ENCODE data around the gene DDHD1.
"Not testable (repeated sequence)": the region's sequence is repeated elsewhere in the genome, so short reads cannot be mapped to it uniquely, and the experiment has no call there.

The DDHD1 gene

DNA sequence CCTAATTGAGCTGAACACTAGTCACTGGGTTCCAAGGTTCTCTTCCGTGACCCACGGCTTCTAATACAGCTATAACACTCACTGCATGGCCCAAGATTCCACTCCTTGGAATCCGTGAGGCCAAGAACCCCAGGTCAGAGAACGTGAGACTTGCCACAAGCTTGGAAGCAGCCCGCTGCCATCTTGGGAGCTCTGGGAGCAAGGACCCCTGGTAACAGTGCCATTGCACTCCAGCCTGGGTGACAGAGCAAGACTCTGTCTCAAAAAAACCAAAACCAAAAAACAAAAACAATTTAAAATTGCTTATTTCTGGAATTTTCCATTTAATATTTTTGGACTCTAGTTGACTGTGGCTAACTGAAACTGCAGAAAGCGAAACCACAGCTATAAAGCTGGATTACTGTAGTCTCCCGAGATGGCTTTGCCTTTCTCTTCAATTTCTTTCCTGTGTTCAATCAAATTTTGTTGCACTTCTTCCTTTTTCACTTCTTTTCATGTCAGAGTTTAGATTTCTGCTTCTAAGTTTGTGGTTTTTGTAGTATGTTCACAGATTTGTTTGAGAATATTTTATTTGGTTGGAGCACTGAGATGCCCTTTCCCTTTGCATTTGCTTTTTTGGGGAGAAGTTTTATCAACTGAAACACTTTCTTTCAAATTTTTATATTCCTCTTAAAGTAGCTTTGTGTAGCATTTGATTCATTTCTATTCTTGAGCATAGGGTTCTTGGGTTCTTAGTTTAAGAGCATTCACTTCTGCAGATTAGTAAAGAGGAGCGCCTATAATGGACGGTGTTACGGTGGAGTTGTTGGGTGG is 44.6 kb downstream of the DDHD1 start:
- no peak for DNase-seq (ENCODE audit: low read depth)

DNA sequence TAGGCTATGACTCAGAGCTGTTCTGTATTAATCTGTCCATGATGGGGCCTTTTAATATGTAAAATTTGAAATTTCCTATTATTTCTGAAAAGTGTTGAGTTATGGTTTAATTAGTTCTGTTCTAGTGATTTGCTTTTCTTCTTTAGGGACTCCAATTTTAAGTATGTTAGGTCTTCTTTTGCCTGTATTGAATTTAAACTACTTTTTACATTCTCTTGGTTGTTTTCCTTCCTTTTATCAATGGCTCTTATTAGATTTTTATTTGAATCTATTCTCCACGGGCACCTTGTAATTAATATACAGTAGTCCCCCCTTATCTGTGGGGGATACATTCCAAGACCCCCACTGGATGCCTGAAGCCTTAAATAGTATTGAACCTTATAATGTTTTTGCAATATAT is 46.4 kb downstream of the DDHD1 start:
- no peak for DNase-seq (ENCODE audit: low read depth)

DNA sequence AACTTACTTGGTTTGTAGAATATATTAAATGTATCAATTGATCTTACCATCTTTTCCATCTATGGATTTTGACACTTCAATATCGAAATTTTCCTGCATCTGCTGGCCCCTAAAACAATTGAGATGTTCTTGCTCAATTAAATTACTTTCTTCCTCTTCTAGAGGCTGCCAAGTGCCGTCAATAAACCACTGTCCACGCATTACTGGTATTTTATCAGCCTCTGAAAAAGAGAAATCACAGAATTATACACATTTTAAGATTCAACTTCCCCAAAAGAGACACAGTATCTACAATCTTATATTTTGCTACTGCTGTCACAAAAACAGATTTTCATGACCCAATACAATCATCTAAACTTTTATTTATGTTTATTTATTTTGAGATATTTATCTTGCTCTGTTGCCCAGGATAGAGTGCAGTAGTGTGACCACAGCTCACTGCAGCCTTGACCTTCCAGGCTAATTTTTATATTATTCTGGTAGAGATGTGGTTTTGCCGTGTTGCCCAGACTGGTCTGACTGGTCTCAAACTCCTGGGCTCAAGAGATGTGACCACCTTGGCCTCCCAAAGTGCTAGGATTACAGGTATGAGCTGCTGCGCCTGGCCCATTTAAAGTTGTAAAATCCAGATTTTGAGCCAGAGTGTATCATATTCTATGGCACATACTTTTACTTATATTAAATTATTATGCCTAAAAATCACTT is 49.3 kb downstream of the DDHD1 start:
- DNase-seq (ENCODE audit: low read depth) = no peak

DNA sequence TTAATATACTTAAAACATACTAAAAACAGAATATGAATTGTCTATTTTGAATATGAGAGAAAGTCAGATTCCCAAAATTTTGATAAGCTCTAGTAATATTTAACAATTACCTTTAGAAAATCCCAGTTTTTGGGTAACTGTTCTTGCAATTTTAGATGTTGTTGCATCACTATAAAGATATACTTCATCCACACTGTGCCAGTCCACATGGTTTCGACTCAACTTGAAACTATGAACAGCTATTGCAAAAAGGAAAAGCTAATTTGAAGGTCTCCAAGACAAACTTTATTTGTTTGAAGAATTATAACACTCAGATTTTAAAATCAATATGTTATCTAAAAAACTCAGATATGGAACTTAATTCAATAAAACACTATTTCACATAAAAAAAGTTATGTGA is 59.9 kb downstream of the DDHD1 start:
- DNase-seq (ENCODE audit: low read depth) = no peak

DNA sequence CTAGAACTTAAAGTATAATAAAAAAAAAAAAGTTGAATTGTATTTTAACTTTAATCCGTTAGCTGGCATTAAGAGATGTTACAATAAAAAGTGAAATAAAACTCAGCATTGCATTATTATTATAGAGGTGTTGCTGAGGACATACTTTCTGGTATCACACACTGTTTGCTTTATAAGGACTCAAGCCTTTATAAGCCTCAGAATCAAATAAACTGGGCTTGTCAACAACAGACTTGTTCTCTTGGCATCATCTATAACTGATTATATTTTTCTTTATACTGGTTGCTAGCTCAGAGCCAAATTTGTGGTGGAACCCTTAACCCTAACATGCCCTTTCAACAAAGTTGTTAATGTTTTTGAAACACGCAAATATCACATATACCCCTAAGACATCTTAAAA is 62.3 kb downstream of the DDHD1 start:
- no peak for DNase-seq (ENCODE audit: low read depth)

DNA sequence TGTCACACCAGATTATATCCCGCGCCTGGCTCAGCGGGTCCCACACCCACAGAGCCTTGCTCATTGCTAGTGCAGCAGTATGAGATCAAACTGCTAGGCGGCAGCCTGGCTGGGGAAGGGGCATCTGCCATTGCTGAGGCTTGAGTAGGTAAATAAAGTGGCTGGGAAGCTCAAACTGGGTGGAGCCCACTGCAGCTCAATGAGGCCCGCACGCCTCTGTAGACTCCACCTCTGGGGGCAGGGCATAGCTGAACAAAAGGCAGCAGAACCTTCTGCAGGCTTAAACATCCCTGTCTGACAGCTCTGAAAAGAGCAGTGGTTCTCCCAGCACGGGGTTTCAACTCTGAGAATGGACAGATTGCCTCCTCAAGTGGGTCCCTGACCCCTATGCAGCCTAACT is 68.2 kb downstream of the DDHD1 start:
- not testable (repeated sequence) for DNase-seq (ENCODE audit: low read depth)

DNA sequence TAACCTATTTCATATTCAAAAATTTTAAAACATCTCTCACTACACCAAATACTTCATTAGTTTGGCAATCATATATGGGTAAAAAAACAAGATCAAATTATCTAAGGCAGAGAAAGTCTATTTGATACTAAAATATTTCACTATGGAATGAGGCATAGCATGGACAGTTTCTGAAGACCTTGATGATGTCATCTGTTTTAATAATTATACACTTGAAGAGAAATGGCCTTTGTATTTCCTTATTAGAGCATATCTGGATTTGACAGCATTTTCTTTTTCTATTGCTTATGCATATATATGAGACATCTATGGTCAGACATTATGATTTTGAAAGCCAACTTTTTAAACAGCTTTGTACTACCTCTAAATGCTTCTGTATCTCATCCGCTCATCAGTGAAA is 88.6 kb downstream of the DDHD1 start:
- DNase-seq (ENCODE audit: low read depth) = no peak

DNA sequence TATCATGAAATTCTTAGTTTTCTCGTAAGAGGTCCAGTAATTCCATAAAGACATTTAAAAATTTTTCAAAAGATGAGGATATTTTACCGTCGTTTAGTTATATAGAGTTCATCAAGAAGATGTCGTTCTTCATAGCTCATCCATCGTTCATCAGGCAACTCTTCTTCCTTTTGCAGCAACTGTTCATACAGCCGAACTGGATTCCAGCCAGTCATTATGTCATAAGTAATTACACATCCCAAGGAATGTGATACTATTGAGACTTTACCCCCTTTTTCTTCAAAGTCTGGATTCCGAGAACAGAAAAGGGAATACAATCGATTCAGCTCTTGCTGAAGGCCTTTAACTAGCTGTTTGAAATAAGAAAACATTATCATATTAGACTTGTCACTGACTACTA is 90.3 kb downstream of the DDHD1 start:
- no peak for DNase-seq (ENCODE audit: low read depth)

DNA sequence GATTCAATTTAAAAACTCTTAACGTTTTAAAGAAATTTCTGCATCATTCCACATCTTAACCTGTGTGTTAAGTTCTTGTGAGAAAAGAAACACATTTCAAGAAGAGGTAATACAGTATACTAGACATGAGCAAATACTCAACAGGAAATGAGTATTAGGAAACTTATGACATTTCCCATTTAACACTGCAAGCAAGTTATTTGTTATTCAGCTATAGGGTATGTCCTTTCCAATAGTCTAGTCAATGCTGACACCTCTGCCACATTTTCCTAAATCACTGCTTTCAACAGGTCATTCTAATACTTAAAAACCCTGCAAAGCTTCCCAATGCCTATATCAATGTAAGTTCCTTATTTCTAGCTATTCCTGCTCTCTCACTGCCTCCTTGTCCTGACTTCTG is 93.1 kb downstream of the DDHD1 start:
- DNase-seq (ENCODE audit: low read depth) = no peak

DNA sequence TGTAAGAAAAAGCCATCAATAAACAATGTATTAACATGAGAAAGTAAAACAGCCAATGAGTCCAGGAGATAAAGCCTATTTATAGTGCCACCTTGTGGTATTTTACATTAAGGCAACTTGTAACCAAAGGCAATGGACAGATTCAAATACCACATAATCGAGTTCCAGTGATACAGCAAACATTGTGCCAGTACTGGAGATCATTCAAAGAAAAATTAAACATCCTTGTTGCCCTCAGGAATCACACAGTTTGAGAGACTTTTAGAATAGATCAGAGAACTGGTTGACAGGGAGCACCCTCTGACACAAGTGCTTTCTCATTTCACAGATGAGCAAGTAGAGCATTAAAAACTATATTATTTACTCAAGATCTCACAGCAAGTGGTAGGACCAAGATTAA is 98.1 kb downstream of the DDHD1 start:
- no peak for DNase-seq (ENCODE audit: low read depth)

DNA sequence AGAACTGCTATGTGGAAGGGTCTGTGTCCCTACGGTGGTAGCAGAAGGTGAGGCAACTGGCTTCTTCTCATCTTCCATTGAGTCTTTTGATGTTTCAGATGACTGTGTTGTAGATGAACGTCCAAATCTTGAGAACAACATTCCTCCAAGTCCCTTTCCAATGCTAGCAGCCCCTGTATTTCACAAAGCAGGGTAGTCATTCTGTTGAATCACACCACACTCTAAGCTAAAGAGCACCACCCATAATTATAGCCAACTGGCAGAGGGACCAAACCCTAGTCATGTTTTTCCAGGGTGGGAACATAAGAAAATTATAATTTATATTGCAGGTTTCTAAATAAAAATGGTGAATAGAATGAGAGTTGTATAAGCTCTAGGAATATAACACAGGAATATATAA is 98.7 kb downstream of the DDHD1 start:
- DNase-seq (ENCODE audit: low read depth) = no peak

DNA sequence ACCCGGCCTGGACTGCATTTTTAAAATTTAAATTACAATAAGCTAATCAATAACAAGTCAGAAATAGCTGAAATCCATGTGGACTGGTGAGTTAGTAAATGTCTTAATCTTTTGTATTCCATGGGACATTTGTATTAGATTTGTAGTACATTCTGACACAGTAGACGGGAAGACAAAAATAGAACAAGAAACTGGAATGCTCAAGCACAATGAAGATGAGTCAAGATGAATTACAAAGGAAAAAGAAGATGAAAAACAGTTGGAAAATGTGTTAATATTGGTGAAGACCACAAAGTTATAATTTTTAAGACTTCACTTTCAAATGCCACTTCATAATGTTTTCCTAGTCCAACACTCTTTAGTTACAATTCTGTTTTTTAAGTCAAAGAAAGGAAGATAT is 104.5 kb downstream of the DDHD1 start:
- no peak for DNase-seq (ENCODE audit: low read depth)

DNA sequence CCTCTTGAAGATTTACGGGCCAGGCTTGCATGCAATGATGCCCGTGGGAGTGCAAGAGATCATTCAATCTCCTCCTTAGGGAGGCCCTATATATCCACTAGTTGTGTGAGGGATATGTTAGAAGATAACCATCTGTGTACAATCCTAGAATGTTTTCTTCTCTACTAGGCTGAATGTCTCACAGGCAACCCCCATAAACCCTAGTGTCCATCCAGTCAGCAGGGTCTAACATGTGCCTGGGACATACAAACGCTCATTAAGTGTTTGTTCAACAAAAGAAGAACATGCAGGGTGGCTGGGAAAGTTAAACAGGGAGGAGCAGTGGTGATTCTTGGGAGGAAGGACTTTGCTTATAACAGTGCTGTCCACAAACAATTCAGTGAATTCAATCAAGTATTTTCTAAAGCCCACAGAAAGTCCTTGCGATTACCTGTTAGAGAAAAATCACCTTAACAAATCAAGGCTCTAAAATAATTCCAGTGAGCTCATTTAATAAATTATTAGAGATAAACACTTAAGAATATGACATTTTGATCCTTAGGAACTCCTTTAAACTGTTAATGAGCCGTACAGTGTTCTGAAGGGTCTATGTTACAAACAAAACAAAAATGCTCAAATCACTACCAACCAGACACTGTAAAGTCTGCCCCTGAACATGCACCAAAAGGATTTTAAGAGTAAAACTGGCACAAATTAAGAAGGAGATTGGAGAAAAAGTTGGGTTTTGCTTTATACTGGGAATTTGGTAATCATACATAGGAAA is 105.6 kb downstream of the DDHD1 start:
- no peak for DNase-seq (ENCODE audit: low read depth)

DNA sequence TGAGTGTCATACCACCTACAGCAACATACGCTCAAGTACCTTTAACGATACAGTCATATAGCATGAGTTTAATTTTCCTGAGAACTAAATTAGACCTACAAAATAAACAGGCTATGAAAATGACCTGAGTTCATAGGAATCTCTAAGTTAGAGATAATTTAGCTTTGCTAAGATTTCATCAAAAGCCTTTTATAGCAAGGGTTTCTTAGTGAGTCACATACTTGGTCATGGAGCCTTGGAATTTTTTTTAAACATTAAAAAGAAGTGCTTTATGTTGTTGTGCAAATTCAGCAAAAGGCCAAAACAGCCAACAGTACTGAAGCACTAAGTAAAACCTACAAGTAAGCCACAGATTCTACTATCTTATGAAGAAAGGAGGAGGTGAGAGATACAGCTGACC is 108.6 kb downstream of the DDHD1 start:
- DNase-seq (ENCODE audit: low read depth) = no peak

DNA sequence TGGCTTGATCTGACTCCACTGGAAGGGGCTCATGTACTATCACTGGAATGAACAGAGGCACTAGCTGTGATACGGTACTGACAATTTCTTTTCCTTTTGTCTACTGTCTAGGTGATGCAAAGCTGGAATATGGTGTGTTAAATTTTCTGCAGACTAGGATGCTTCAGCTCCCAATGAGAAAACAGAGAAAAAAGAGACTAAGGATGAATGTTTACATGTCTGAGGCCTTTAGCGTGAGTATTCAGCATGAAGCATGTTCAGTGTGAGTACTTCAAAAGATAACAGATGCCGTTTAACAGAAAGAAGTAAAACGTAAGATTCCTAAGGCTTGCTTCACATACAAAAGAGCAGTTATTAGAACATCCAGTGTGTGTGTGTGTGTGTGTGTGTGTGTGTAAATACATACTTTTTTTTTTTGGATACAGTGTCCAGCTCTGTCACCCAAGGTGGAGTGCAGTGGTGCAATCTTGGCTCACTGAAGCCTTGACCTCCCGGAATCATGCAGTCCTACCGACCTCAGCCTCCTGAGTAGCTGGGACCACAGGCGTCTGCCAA is 110.0 kb downstream of the DDHD1 start:
- no peak for DNase-seq (ENCODE audit: low read depth)

DNA sequence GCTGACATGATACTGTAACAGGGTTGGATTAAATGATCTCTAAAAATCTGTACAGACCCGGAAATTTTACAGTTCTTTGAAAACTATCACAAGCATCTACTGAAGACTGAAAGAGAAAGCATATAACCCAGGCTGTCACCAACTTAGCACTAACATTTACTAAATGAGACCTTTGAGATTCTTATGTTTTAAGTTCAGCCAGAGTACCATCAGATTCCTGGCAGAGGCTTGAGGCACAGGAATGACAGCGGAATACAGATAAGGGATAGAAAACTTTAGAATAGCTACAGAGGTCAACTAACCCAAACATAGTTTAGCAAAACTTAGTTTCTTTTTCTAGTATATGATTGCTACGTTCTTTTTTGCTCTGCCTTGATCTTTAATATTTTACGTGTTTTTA is 110.6 kb downstream of the DDHD1 start:
- DNase-seq (ENCODE audit: low read depth) = no peak

DNA sequence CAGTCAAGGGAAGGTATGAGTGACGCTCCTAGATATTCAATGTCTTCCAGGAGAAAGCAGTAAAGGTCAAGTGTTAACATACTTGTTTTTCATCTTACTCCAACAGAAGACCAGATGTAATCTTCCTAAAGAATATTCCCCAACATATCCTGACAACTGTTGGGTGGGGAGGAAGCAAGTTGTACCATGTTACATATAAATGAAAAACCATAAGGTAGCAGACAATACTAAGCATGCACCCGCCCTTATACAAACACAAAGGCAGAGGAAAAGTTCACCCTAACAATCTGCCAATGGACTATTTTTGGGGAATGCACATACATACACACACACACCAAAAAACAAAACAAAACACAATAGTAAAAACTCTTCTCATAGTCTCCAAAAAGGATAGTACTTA is 112.1 kb downstream of the DDHD1 start:
- no peak for DNase-seq (ENCODE audit: low read depth)

DNA sequence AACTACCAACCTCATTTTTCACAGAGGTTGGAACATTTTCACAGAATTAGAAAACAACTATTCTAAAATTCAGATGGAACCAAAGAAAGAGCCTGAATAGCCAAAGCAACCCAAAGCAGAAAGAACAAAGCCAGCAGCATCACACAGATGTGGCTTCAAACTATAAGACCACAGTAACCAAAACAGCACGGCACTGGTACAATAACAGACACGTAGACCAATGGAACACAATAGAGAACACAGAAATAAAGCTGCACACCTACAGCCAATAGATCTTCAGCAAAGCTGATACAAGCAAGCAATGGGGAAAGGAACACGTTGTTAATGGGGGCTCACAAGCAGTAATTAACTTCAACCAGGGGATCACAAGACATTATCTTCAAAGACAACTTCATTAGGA is 114.5 kb downstream of the DDHD1 start:
- DNase-seq (ENCODE audit: low read depth) = no peak

DNA sequence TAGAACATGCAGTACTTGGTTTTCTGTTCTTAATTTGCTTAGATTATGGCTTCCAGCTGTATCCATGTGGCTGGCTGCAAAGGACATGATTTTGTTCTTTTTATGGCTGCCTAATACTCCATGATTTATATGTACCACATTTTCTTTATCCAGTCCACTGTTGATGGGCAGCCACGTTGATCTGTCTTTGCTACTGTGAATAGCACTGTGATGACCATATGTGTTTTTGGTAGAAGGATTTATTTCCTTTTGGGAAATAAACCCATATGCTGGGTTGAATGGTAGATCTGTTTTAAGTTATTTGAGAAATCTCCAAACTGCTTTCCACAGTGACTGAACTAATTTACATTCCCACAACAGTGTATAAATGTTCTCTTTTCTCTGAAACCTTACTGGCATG is 116.1 kb downstream of the DDHD1 start:
- DNase-seq (ENCODE audit: low read depth) = no peak

DNA sequence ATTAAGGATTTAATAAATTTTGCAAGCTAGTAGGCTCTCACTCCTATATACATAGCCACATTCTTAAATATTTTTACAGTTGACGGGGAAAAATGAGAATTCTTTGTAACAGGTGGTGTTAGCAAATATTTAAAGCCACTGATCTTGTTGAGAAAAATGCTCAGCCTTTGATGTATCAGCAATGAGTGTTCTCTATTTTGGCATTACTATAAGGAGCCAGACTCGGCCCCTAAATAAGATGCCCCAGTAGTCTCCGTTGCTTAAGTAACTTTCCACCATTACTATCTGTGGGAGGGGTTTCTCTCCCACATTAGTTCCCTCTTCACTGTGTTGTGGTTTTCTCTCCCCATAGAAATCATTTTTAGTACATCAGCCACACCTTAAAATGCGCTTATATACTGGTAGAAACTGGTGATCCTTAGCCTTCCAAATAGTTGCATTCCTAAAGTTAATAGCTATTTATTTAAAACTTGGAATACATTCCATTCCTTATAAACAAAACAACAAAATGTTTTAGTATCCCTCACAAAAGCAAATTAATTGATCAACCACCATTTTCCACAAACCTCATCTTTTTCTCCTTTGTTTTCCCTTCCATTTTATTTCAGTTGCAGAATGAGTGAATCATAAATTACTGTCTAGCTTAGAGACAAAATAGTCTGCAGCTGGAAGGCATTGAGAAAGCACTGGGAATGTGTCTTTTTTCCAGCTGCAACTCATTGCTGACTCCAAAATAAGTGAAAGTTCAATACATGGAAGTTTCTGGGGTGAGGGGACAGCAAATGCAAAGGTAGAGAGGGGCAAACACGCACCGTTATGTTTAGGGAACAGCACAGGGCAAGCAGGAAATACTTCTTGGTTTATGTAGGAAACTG is 117.5 kb downstream of the DDHD1 start:
- DNase-seq (ENCODE audit: low read depth) = no peak

DNA sequence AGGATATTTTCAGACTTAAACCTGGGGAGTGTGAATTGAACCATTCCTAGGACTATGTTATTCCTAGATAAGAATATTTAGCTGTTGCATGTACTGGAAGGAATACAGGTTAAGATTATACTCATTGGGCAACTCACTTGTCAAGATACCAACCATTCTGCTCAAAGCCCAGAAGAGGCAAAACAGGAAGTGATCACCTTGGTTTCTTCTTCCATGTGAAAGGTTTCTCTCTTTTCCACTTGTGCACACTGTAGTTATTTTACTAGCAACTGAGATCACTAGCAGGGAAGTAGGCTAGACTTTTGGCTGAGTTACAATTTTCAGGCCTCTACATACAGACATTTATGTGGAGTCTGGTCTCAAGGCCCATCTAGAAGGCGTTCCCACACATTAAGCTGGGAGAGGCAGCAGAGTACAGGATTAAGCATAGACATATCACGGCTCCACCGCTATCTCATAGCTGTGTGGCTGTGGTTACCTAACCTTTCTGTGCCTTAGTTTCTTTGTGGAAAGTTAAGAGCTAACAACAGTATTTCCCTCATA is 118.4 kb downstream of the DDHD1 start:
- no peak for DNase-seq (ENCODE audit: low read depth)

DNA sequence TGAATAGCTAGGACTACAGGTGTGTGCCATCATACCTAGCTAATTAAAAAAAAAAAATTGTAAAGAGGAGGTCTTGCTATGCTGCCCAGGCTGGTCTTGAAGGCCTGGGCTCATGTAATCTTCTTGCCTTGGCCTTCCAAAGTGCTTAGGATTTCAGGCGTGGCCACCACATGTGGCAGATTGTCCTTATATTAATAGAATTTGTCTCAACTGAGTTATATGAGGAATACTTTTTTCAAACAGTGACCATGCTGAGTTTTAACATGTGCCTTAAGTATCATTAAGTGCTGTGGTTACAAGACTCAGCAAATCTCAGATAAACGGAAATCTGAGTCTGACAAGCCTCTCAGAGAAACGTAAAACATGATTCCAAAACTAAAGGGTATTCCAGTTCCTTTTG is 119.1 kb downstream of the DDHD1 start:
- DNase-seq (ENCODE audit: low read depth) = no peak
